ENCODE data around the gene MT1M.

GRCh38 chr16:56664506-56664905 lies 32.0 kb downstream of the MT1M start:
- TF ChIP-seq CTCF (conservative IDR thresholded peaks at IDR 0.05; ENCODE audit: low read length) (no peak), EZH2phosphoT487 (IDR thresholded peaks at IDR 0.05; ENCODE audit: borderline replicate concordance, low read depth, low read length) (no peak)

Measured in OCI-LY7 (cell line).